ENCODE measurements around the gene USP13.
"Not testable (repeated sequence)": the region's sequence is repeated elsewhere in the genome, so short reads cannot be mapped to it uniquely, and the experiment has no call there.

USP13 gene

GRCh38 chr3:179734497-179735281 lies 81.8 kb downstream of the USP13 start:
- no peak for DNase-seq (ENCODE audit: low spot score)

GRCh38 chr3:179735321-179735720 lies 82.5 kb downstream of the USP13 start:
- DNase-seq (ENCODE audit: low spot score) = no peak

GRCh38 chr3:179738998-179739397 lies 86.2 kb downstream of the USP13 start:
- DNase-seq (ENCODE audit: low spot score) = no peak

GRCh38 chr3:179739816-179740594 lies 87.2 kb downstream of the USP13 start:
- DNase-seq (ENCODE audit: low spot score) = no peak

- DNase-seq (ENCODE audit: low spot score) = no peak
These were observed 91.1 kb downstream of the USP13 start for GRCh38 chr3:179743913-179744312.

- no peak for DNase-seq (ENCODE audit: low spot score)
These were observed 91.8 kb downstream of the USP13 start for GRCh38 chr3:179744667-179745066.

- DNase-seq (ENCODE audit: low spot score) = no peak
These were observed 92.2 kb downstream of the USP13 start for GRCh38 chr3:179745079-179745478.

GRCh38 chr3:179745716-179746115 lies 92.9 kb downstream of the USP13 start:
- DNase-seq (ENCODE audit: low spot score) = no peak

- peak; percentile 10 for DNase-seq (ENCODE audit: low spot score)
These were observed 98.0 kb downstream of the USP13 start for GRCh38 chr3:179750720-179751328.

GRCh38 chr3:179760944-179761343 lies 108.1 kb downstream of the USP13 start:
- no peak for DNase-seq (ENCODE audit: low spot score)

GRCh38 chr3:179765396-179765795 lies 112.6 kb downstream of the USP13 start:
- no peak for DNase-seq (ENCODE audit: low spot score)

- no peak for DNase-seq (ENCODE audit: low spot score)
These were observed 113.7 kb downstream of the USP13 start for GRCh38 chr3:179766416-179767133.

- DNase-seq (ENCODE audit: low spot score) = peak; percentile 66
These were observed 115.2 kb downstream of the USP13 start for GRCh38 chr3:179768080-179768479.

GRCh38 chr3:179769411-179770247 lies 116.8 kb downstream of the USP13 start:
- DNase-seq (ENCODE audit: low spot score) = no peak

- DNase-seq (ENCODE audit: low spot score) = no peak
These were observed 119.0 kb downstream of the USP13 start for GRCh38 chr3:179771797-179772196.

- no peak for DNase-seq (ENCODE audit: low spot score)
These were observed 119.5 kb downstream of the USP13 start for GRCh38 chr3:179772297-179772696.

GRCh38 chr3:179775416-179776122 lies 122.7 kb downstream of the USP13 start:
- DNase-seq (ENCODE audit: low spot score) = no peak

- not testable (repeated sequence) for DNase-seq (ENCODE audit: low spot score)
These were observed 130.0 kb downstream of the USP13 start for GRCh38 chr3:179782841-179783240.

- DNase-seq (ENCODE audit: low spot score) = no peak
These were observed 136.2 kb downstream of the USP13 start for GRCh38 chr3:179788996-179789395.

- no peak for DNase-seq (ENCODE audit: low spot score)
These were observed 139.0 kb downstream of the USP13 start for GRCh38 chr3:179791793-179792192.

- no peak for DNase-seq (ENCODE audit: low spot score)
These were observed 141.5 kb downstream of the USP13 start for GRCh38 chr3:179794355-179794754.
